ENCODE measurements around the gene NF1.
A peak's percentile ranks its signal among the peaks of the same experiment; 100 is the strongest.
"Not testable (repeated sequence)": the region's sequence is repeated elsewhere in the genome, so short reads cannot be mapped to it uniquely, and the experiment has no call there.

The NF1 gene, protein sequence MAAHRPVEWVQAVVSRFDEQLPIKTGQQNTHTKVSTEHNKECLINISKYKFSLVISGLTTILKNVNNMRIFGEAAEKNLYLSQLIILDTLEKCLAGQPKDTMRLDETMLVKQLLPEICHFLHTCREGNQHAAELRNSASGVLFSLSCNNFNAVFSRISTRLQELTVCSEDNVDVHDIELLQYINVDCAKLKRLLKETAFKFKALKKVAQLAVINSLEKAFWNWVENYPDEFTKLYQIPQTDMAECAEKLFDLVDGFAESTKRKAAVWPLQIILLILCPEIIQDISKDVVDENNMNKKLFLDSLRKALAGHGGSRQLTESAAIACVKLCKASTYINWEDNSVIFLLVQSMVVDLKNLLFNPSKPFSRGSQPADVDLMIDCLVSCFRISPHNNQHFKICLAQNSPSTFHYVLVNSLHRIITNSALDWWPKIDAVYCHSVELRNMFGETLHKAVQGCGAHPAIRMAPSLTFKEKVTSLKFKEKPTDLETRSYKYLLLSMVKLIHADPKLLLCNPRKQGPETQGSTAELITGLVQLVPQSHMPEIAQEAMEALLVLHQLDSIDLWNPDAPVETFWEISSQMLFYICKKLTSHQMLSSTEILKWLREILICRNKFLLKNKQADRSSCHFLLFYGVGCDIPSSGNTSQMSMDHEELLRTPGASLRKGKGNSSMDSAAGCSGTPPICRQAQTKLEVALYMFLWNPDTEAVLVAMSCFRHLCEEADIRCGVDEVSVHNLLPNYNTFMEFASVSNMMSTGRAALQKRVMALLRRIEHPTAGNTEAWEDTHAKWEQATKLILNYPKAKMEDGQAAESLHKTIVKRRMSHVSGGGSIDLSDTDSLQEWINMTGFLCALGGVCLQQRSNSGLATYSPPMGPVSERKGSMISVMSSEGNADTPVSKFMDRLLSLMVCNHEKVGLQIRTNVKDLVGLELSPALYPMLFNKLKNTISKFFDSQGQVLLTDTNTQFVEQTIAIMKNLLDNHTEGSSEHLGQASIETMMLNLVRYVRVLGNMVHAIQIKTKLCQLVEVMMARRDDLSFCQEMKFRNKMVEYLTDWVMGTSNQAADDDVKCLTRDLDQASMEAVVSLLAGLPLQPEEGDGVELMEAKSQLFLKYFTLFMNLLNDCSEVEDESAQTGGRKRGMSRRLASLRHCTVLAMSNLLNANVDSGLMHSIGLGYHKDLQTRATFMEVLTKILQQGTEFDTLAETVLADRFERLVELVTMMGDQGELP (N-terminal part only)

DNA sequence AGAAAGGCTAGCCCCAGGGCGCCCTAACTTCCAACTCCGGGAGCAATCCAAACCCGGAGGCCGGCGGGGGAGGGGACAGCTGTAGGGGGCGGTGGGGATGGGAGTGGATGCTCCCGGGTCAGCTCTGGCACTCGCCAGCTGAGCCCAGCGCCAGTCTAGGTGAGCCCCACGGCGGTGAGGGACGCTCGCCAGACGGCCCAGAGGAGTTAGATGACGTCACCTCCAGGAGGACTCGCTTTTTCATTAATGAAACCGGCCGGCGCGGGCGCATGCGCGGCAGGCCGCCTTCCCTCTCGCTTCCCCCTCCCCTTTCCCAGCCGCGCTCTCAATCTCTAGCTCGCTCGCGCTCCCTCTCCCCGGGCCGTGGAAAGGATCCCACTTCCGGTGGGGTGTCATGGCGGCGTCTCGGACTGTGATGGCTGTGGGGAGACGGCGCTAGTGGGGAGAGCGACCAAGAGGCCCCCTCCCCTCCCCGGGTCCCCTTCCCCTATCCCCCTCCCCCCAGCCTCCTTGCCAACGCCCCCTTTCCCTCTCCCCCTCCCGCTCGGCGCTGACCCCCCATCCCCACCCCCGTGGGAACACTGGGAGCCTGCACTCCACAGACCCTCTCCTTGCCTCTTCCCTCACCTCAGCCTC, at the start of gene NF1:
NF1 (plus strand) TSS at position 378 of the 636 bp plus-strand sequence. CDS start 333 bp downstream, outside the sequence.
- peak; percentile 97 for DNase-seq

DNA sequence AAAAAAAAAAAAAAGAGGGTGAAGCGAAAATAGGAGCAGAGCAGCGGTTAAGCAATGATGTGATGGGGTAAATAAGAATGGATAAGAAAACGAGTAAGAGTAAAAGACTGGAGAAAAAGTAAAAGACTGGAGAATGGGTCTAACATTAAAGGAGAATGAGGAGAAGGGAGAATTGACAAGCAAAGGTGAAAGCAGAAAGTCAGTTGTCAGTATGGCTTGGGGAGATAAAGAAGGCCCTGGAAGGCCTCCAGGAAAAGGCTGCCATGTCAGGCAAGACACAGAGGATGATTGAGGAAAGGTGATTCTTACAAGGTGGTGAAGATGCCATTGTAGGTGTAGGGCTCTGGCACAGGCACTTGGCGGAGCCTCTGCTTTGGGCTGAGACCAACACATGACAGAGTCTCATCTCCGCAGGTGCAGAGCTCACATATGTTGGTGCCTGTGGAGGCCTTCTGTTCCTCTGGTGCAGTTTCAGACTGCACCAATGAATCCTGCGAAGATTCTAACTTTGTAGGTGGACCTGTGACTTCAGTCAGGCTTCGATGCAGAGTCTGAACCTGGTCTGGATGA, 47.8 kb upstream of the NF1 start:
- DNase-seq = not testable (repeated sequence)

DNA sequence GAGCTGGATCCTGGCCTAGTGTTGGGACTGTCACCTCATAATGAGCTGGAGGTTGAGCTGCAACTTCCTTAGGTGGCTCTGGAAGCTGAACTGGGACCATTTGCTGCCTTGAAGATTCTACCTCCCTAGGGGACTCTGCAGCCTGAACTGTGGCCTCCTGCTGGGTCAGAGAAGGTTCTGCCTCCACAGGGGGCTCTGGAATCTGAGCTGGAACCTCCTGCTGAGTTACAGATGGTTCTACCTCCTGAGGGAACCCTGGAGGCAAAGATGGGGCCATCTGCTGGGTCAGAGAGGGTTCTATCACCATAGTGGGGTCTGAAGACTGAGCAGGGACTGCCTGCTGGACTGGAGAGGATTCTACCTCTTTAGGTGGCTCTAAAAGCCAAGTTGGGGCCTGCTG, 46.6 kb upstream of the NF1 start:
- DNase-seq = no peak

DNA sequence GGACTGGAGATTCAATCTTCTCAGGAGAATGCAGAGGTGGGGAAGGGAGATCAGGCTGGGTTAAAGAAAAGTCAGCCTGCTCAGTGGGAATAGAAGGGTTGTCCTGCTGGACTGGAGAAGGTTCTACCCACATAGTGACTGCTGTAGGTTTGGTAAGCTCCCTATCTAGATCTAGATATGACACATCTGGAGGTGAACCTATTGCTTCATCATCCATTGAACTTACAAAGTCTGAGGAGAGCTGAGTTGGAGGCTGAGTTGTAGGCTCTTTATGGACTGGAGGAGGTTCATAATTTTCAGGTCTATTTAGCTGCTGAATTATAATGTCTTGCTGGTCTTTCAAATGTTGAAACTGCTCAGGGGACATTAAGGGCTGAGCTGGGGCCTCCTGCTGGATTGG, 46.0 kb upstream of the NF1 start:
- DNase-seq = no peak

DNA sequence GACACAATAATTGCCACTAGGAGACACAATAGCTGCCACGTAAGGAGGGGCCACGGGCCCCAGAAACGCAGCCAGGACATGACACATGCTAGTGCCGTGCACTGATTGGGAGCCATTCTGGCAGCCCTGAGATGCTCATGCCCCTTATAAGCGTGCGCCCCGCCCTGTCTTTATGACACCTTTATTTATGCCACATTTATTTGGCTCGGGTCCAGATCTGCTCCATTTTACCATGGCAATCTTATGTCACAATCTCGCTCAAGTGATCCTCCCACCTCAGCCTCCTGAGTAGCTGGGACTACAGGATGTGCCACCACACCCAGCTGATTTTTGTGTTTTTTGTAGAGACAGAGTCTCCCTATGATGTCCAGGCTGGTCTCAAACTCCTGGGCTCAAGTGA, 43.8 kb upstream of the NF1 start:
- no peak for DNase-seq

DNA sequence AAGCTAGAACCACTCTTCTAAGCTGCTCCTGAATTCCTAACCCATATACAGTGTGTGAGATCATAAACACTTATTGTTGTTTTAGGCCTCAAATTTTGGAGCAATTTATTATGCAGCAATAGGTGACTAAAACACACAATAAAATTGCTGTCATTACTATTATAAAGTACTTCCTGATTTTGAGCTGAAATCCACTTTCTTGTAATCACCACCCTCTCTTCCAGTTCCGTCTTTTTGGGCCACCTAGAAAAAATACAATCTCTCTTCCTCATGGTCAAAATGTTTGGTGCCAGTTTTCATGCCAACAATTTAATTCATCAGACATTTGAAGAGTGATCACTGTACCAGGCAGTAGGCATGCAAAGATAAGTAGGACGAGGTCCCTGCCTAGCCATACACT, 43.3 kb upstream of the NF1 start:
- DNase-seq = no peak

DNA sequence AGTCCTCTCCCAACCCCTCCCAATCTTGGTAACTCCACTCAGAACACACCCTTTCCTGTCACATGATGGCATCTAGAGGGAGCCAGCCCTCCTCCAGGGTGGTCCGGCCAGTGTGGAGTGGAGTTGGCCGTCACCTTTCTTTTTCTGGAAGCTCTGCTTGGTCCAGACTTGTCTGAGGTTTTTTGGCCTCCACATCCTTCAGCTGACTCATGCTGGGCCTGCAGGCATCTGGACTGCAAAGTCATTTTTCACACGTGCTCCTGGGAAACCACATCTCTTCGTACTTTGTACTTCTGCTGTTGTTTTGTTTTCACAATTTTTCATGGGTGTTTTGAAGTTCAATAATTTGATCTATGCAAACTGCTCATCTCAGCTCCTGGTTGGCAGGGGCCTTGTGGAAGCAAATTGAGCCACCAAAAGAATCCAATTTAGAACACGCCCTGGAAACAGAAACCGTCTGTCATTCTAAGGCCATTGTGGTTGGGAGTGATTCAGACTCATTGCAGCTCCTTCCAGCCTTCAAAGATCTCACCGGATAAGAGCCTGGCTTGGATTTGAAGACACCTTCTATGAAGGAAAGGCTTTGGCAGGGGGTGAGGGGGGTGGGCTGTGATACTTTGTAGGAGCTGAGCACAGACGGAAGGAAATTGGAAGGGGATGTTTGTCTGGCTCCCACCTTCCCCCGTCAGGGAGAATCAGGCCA, 42.4 kb upstream of the NF1 start:
- DNase-seq = no peak

DNA sequence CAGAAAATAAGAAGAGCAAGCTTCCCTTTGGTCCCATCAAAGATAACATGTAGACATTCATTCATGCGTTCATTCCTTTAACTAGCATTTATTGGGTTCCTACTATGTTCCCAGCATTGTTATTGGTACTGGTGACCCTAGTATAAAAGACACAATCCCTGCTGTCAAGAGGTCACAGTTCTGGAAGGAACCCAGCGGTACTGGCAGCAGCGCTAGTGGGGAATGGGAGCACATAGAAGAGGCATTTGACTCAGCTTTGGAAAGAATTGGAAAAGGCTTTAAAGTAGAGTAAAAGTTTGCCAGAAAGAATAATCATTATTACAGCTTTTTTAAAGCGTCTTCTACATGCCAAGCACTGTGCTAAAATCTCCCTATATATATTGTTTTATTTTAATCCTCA, 41.7 kb upstream of the NF1 start:
- DNase-seq = no peak

DNA sequence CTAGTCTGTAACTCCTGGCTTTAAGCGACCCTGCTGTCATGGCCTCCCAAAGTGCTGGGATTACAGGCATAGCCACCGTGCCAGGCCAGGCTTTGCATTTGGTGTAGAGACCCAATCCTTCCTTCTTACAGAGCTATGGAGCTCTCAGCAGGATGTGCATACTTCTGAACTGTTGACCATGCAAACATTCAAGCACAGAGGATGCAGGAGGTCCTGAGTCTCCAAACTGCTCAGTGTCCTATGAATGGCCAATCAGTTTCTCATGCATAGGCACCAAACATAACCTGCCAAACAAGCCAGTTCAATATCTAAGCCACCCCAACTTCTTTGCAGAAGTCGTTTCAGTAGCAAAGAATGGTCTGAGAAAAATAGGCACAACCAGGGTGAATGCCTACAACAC, 40.0 kb upstream of the NF1 start:
- DNase-seq = no peak

DNA sequence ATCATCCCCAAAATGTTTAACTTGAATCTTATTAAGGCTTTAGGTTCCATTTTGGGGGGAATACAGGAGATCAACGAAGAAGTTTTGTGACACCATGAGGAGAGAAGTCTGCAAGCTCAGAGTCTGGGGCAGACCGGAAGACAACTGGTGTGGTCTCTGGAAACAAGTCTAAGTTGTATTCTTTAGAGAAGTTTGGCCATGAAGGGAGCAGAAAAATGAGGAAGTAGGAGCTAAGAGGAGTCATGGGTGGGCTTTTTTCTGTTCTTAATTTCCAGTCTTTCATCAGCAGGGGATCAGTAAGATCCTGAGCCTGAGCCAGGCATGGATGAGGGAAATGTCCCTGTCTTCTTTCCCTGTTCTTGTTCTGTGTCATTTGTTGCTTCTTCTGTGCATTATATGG, 35.8 kb upstream of the NF1 start:
- no peak for DNase-seq

DNA sequence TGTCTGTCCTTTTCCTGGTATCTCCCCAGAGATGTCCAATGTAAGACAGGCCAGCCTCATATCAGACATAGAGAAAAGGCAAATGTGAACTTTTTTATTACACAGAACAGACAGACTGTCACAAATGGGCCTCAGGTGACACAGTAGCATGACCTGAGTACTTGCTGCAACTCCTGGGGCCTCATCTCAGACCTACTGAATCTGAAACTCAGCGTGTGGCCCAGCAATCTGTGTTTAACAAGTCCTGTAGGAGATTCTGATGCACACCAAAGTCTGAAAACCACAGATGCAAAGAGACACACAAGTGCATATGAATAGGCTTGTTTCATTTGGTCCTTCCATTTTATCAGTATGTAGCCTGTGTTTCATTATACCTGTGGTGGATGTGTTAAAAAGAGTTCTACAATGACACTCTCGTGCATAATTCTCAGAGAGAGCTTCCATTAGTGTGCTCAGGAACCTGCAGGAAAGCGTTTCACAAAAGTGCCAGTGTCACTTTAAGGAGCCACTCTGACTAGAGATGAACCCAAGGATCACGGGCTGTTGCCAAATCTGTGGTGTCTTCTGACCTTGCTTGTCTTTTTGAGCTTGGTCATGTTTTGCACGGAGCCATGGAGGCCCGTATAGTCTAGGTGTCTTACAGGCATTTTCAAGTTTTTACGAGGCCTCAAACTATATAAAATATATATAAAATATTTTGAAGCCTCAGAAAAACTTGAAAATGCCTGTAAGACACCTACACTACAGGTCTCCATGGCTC, 33.8 kb upstream of the NF1 start:
- no peak for DNase-seq

DNA sequence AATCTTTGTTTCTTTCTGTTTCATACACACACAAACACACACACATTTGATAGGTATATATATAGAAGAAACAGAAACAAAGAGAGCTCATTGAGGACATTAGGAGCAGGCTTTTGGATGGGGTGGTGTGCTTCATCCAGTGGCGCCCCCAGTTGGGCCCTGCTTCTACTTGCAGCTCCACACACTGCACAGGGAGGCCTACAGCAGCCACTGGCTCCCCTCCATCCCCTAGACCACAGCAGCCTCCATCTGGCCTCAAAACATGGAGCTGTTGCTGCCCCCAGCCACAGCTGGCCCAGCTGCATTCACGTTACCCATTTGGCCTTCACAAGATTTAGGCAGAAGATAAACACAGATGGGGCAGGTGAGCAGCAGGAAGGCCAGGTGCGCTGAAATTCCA, 33.1 kb upstream of the NF1 start:
- no peak for DNase-seq

DNA sequence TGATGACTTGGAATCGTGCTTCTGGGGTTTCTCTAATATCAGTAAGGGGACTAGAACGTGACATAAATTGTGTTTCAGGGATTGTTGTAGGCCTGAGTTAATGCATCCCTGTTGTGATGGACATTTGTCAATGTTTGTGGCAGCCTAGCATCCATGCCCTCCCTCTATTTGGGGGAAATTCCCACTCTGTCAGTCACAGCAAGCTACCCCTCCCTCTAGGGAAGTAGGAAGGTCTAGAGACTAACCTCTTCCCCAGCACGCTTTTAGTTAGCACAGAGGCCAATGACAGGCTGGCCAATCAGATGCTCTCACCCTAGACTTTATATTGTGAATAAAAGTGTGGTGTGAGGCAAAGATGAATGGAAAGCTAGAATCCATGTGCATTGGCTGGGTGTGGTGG, 32.4 kb upstream of the NF1 start:
- DNase-seq = no peak

DNA sequence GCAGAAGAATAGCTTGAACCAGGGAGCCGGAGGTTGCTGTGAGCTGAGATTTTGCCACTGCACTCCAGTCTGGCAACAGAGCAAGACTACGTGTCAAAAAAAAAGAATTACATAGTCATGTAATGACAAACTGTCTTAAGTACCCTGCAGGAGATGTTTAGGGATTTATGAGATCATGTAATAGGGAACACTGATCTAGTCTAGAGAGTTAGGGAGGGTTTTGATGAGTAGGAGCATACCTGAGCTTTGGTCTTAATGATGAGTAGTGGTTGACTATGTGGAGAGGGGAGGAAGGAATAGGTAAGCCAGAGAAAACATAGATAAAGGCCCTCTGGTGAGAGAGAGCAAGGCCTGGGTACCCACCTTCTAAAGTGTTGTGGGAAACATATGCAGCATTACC, 30.1 kb upstream of the NF1 start:
- DNase-seq = no peak

DNA sequence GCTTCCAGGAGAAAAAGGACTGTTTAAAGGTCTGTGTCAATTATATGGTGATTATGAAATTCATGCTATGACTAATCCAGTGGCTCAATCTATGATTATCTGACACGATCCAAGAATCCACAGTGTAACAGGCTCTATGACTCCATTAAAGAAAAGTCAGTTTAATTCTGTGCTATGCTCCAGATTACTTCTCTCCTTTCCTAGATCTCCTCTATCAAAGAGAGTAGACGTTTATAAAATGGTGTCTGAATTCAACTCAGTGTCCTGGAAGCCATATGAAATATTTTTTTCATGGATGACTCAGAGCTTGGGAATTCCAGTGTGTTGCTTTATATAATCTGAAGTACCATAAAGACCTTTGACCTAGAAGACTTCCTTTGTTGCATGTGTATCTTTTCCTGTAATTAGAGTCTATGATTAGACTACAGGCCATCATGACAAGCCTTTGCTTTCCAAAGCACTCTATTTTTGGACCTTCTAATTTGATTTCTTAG, 27.0 kb upstream of the NF1 start:
- no peak for DNase-seq

DNA sequence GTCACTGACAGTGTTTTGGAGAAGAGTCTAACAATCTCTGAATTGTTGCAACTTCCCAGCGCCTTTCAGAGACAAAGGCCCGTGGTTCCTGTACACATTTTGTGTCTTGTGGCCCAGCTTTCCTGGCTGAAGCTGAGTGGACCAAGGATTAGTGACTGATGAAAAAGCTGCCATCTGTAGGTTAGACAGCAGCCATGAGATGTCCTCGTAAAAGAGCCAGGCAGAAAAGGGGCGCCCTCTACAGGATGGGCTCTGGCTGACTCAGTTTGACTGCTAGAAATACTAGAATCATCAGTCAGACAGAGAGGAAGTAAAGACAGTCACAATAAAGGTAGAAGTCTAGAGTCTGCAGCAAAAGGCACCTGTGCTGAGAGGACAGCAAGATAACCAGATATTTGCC, 26.5 kb upstream of the NF1 start:
- DNase-seq = no peak

DNA sequence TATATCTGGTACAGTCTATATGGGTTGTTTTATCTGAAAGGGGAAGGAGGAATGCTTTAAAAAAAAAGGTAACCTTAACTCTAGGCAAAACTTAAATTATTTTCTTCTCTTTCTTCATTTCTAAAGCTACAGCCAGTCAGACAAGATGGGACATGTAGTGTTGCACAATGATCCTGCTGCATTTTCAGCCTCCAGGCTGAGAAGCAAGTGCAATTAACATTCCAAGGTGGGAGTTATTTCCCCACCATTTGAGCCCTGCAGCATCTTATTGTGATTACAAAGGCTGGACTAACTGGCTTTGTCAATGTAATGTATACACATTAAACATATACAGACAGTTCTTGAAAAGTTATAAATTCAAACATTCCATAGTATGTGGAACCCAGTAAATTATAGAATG, 22.6 kb upstream of the NF1 start:
- no peak for DNase-seq

DNA sequence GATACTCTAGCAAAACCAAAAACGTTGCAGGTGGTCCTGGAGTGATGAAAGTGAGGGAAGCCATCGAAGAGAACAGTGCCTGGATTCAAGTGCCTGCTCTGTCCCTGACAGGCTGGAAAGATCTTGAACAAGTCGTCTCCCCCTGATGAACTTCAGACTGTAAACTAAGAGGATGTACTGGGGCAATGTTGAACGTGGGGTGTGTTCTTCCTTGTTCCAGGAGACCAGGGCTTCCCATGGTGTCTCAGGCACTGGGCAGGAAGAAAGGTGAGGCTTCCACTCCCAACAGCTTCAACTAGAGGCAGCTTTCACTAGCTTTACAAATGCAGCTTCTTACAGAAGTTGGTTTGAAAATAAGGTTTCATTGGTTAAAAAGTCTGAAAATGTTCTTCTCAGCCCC, 21.4 kb upstream of the NF1 start:
- no peak for DNase-seq

DNA sequence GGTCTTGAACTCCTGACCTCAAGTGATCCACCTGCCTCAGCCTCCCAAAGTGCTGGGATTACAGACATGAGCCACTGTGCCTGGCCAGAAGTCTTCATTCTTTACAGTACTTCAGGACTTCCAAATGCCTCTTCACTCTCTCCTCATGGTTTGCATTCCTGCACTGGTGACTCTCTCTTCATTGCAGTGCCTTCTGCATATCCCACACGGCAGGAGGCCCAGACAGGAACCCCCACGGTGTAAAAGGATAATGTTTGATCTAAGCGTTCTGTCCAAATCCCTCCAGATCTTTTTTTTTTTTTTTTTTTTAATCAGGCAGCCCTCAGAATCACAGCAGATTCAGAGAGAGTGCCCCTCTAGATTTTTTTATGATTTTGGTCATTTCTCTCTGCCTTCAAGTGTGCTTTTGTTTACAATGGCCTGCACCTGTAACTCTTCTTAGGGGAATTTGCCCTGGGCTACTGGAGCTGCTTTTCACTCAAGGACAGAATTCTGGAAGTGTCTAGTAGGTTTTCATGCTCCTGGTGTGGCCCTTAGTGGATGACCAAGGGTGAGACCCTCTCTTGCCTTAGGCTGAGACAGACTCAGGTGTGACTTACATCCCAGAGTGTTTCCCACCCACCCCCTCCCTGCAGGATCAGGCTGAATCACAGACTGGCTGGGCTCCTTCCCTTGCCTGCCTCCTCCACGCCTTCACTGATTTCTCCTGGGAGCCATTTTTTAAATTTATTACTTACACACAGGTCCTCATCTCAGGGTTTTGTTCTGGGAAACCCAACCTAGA, 19.8 kb upstream of the NF1 start:
- no peak for DNase-seq

DNA sequence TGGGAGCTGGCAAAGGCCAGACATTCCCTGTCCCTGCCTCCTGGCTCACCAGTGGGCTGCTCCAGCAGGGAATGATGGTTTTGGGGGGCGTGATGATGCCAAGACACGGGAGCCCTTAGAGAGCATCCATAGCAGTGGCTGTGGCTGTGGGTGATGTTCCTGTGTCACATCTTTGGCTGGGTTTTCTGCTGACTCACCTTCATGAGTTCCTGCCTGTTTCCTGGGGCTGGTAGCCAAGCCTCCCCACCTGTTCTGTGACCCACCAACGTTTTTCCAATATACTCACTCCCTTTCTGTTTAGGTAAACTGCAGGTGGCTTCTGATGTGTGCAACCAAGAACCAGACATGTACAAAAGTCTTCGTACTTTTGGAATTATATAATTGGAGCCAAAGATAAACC, 16.5 kb upstream of the NF1 start:
- no peak for DNase-seq

Measured in NCI-H345 (cell line).